ENCODE measurements around the gene LRRC4C.

LRRC4C gene

DNA sequence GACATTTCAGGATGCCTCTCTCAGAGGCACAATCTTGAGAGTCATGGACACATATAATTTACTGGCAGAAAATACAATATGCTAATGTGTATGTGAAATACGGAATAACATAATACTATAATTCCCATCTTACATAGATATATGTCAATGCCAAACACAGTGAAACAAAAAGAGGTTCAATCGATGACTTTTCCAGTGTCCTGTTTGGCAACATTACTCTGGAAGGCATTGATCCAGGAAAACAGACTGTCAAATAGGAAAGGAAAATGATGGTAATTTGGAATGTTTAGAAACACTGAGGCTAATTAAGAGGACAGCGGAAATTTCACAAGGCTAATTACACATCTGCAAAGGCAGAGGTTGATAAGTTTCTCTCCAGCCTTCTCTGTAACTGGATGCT lies 942.3 kb downstream of the LRRC4C start:
- Histone ChIP-seq H3K4me3 (ENCODE audit: low read length) (no peak overlapping the region), H3K9me3 (replicated peaks; ENCODE audit: low read length) (no peaks in the 10 kb centered on the region), H3K36me3 (ENCODE audit: insufficient read depth, low read length) (no peaks in the 10 kb centered on the region), H3K4me2 (ENCODE audit: low read length) (no peak overlapping the region), H3K4me1 (ENCODE audit: control insufficient read depth, insufficient read depth, low read length) (no peaks in the 10 kb centered on the region), H3K9ac (ENCODE audit: low read depth, low read length) (no peak overlapping the region), H3K27me3 (ENCODE audit: control insufficient read depth, insufficient read depth, low read length) (no peaks in the 10 kb centered on the region)

- H3K4me2 ChIP-seq (ENCODE audit: low read length): no peak overlapping the region
- H3K9me3 ChIP-seq (replicated peaks; ENCODE audit: low read length): no peaks in the 10 kb centered on the region
- no peaks in the 10 kb centered on the region for H3K27me3 ChIP-seq (ENCODE audit: control insufficient read depth, insufficient read depth, low read length)
- H3K36me3 ChIP-seq (ENCODE audit: insufficient read depth, low read length): no peaks in the 10 kb centered on the region
- H3K9ac ChIP-seq (ENCODE audit: low read depth, low read length): no peak overlapping the region
- no peak overlapping the region for H3K4me3 ChIP-seq (ENCODE audit: low read length)
- no peaks in the 10 kb centered on the region for H3K4me1 ChIP-seq (ENCODE audit: control insufficient read depth, insufficient read depth, low read length)
Observed at GRCh38 chr11:40514124-40514523, 945.3 kb downstream of the LRRC4C start.

GRCh38 chr11:40513281-40513680 lies 946.2 kb downstream of the LRRC4C start:
- Histone ChIP-seq H3K4me3 (ENCODE audit: low read length) (no peak overlapping the region), H3K4me1 (ENCODE audit: control insufficient read depth, insufficient read depth, low read length) (no peaks in the 10 kb centered on the region), H3K4me2 (ENCODE audit: low read length) (no peak overlapping the region), H3K27me3 (ENCODE audit: control insufficient read depth, insufficient read depth, low read length) (no peaks in the 10 kb centered on the region), H3K36me3 (ENCODE audit: insufficient read depth, low read length) (no peaks in the 10 kb centered on the region), H3K9me3 (replicated peaks; ENCODE audit: low read length) (no peaks in the 10 kb centered on the region), H3K9ac (ENCODE audit: low read depth, low read length) (no peak overlapping the region)

GRCh38 chr11:40508303-40508702 lies 951.1 kb downstream of the LRRC4C start:
- H3K9ac ChIP-seq (ENCODE audit: low read depth, low read length): no peak overlapping the region
- no peak overlapping the region for H3K4me2 ChIP-seq (ENCODE audit: low read length)
- no peak overlapping the region for H3K4me3 ChIP-seq (ENCODE audit: low read length)
- no peaks in the 10 kb centered on the region for H3K4me1 ChIP-seq (ENCODE audit: control insufficient read depth, insufficient read depth, low read length)
- H3K27me3 ChIP-seq (ENCODE audit: control insufficient read depth, insufficient read depth, low read length): no peaks in the 10 kb centered on the region
- H3K36me3 ChIP-seq (ENCODE audit: insufficient read depth, low read length): no peaks in the 10 kb centered on the region
- no peaks in the 10 kb centered on the region for H3K9me3 ChIP-seq (replicated peaks; ENCODE audit: low read length)

DNA sequence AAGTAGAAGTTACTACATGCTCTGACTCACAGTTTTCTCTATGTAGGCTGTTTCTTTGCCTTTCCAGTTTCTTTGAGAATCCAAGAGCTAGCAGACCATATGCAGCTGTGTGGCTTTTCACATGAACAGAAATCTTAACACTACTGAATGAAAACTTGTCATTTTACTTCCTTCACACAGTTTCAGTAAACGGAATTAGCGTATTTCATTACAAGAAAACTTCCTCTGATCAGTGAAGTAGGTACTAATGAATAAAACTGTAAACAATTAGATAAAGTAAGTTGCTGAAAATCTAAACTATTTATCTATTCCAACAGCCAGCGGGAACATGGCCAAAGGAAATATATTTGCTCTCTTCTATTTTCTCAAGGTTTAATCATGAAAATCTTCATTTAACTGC lies 953.2 kb downstream of the LRRC4C start:
- H3K4me1 ChIP-seq (ENCODE audit: control insufficient read depth, insufficient read depth, low read length): no peaks in the 10 kb centered on the region
- no peaks in the 10 kb centered on the region for H3K36me3 ChIP-seq (ENCODE audit: insufficient read depth, low read length)
- no peak overlapping the region for H3K4me3 ChIP-seq (ENCODE audit: low read length)
- H3K9me3 ChIP-seq (replicated peaks; ENCODE audit: low read length): no peaks in the 10 kb centered on the region
- no peak overlapping the region for H3K9ac ChIP-seq (ENCODE audit: low read depth, low read length)
- no peak overlapping the region for H3K4me2 ChIP-seq (ENCODE audit: low read length)
- H3K27me3 ChIP-seq (ENCODE audit: control insufficient read depth, insufficient read depth, low read length): no peaks in the 10 kb centered on the region

DNA sequence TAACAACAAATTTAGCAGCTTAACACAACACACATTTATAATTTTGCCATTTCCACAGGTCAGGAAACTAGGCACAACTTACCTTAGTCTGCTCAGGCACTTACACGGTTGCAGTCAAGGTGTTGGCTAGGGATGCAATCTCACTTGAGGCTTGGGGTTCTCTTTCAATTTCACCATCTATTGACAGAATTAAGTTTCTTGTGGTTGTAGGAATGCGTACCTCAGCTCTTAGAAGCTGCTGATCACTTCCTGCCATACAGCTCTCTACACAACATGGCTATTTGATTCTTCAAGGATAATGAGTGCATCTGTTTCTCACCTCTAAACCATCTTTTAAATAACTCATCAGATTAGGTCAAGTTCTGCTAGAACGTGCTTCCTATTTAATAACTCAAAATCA lies 968.1 kb downstream of the LRRC4C start:
- H3K4me1 ChIP-seq (ENCODE audit: control insufficient read depth, insufficient read depth, low read length): no peaks in the 10 kb centered on the region
- H3K4me3 ChIP-seq (ENCODE audit: low read length): no peak overlapping the region
- no peak overlapping the region for H3K4me2 ChIP-seq (ENCODE audit: low read length)
- no peaks in the 10 kb centered on the region for H3K36me3 ChIP-seq (ENCODE audit: insufficient read depth, low read length)
- no peaks in the 10 kb centered on the region for H3K27me3 ChIP-seq (ENCODE audit: control insufficient read depth, insufficient read depth, low read length)
- H3K9me3 ChIP-seq (replicated peaks; ENCODE audit: low read length): no peaks in the 10 kb centered on the region
- no peak overlapping the region for H3K9ac ChIP-seq (ENCODE audit: low read depth, low read length)

- H3K4me2 ChIP-seq (ENCODE audit: low read length): no peak overlapping the region
- H3K4me1 ChIP-seq (ENCODE audit: control insufficient read depth, insufficient read depth, low read length): no peaks in the 10 kb centered on the region
- H3K4me3 ChIP-seq (ENCODE audit: low read length): no peak overlapping the region
- H3K27me3 ChIP-seq (ENCODE audit: control insufficient read depth, insufficient read depth, low read length): no peaks in the 10 kb centered on the region
- no peak overlapping the region for H3K9ac ChIP-seq (ENCODE audit: low read depth, low read length)
- H3K9me3 ChIP-seq (replicated peaks; ENCODE audit: low read length): no peaks in the 10 kb centered on the region
- H3K36me3 ChIP-seq (ENCODE audit: insufficient read depth, low read length): no peaks in the 10 kb centered on the region
Observed at GRCh38 chr11:40467771-40468170, 991.7 kb downstream of the LRRC4C start.

GRCh38 chr11:40445391-40445790 lies 1014.1 kb downstream of the LRRC4C start:
- Histone ChIP-seq H3K36me3 (ENCODE audit: insufficient read depth, low read length) (no peaks in the 10 kb centered on the region), H3K9me3 (replicated peaks; ENCODE audit: low read length) (no peaks in the 10 kb centered on the region), H3K27me3 (ENCODE audit: control insufficient read depth, insufficient read depth, low read length) (no peaks in the 10 kb centered on the region), H3K4me2 (ENCODE audit: low read length) (no peak overlapping the region), H3K4me3 (ENCODE audit: low read length) (no peak overlapping the region), H3K4me1 (ENCODE audit: control insufficient read depth, insufficient read depth, low read length) (no peaks in the 10 kb centered on the region), H3K9ac (ENCODE audit: low read depth, low read length) (no peak overlapping the region)

DNA sequence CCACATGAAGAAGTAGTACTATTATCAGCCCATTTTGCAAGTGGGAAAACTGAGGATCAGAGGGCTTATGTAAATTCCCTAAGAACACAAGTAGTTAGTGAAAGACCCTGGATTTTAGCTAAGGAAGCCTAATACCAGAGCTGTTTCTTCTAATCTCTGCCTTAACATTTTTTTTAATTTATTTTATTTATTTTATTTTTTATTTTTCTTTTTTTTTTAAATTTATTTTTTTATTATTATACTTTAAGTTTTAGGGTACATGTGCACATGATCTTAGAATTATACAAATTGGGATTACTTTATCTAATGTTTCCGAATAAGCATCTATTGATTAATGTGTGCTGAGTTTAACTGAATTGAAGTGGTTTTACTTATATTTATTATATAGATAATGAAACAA lies 1015.3 kb downstream of the LRRC4C start:
- Histone ChIP-seq H3K9ac (ENCODE audit: low read depth, low read length) (no peak overlapping the region), H3K4me3 (ENCODE audit: low read length) (no peak overlapping the region), H3K27me3 (ENCODE audit: control insufficient read depth, insufficient read depth, low read length) (no peaks in the 10 kb centered on the region), H3K4me1 (ENCODE audit: control insufficient read depth, insufficient read depth, low read length) (no peaks in the 10 kb centered on the region), H3K4me2 (ENCODE audit: low read length) (no peak overlapping the region), H3K9me3 (replicated peaks; ENCODE audit: low read length) (peaks cover 3% of the 10 kb centered on the region), H3K36me3 (ENCODE audit: insufficient read depth, low read length) (no peaks in the 10 kb centered on the region)

DNA sequence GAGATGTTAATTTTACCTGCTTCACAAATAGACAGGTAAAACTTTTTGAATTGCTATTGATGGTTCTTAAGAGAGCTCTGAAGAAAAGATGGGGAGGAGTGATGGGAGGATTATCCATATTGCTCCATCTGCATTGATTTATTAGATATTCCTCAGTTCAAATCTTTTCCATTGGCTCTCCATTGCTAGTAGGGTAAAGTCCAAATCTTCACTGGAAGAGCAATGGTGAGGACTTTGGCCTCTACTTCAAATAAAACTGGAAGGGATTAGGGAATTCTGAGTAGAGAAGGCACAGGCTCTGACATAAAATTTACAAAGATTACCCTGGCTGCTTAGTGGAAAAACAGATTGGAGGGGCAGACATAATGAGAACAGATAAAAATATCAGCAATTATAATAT lies 1024.1 kb downstream of the LRRC4C start:
- Histone ChIP-seq H3K4me1 (ENCODE audit: control insufficient read depth, insufficient read depth, low read length) (no peaks in the 10 kb centered on the region), H3K9me3 (replicated peaks; ENCODE audit: low read length) (peaks cover 3% of the 10 kb centered on the region), H3K4me3 (ENCODE audit: low read length) (no peak overlapping the region), H3K9ac (ENCODE audit: low read depth, low read length) (no peak overlapping the region), H3K4me2 (ENCODE audit: low read length) (no peak overlapping the region), H3K36me3 (ENCODE audit: insufficient read depth, low read length) (no peaks in the 10 kb centered on the region), H3K27me3 (ENCODE audit: control insufficient read depth, insufficient read depth, low read length) (no peaks in the 10 kb centered on the region)

GRCh38 chr11:40434926-40435325 lies 1024.5 kb downstream of the LRRC4C start:
- no peak overlapping the region for H3K9ac ChIP-seq (ENCODE audit: low read depth, low read length)
- H3K27me3 ChIP-seq (ENCODE audit: control insufficient read depth, insufficient read depth, low read length): no peaks in the 10 kb centered on the region
- no peak overlapping the region for H3K4me2 ChIP-seq (ENCODE audit: low read length)
- peaks cover 3% of the 10 kb centered on the region for H3K9me3 ChIP-seq (replicated peaks; ENCODE audit: low read length)
- H3K36me3 ChIP-seq (ENCODE audit: insufficient read depth, low read length): no peaks in the 10 kb centered on the region
- H3K4me1 ChIP-seq (ENCODE audit: control insufficient read depth, insufficient read depth, low read length): no peaks in the 10 kb centered on the region
- H3K4me3 ChIP-seq (ENCODE audit: low read length): no peak overlapping the region

DNA sequence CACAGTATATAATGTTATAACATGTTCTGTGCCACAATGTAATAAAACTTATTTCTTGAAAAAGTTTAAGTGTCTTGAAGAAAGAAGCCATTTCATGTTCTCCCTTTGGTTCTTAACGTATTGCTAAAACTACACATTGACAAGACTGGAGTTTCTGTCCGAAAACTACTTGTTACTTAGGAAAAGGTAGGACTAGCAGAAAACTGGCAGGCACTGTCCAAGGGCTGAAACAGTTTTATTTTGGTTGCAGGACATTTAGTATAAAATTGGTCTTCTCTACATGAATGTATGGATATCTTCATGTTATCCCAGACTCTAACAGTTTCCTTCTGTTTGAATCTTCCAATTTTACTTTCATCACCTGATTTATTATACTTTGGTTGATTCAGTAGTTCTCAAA lies 1027.1 kb downstream of the LRRC4C start:
- H3K4me3 ChIP-seq (ENCODE audit: low read length): no peak overlapping the region
- no peaks in the 10 kb centered on the region for H3K4me1 ChIP-seq (ENCODE audit: control insufficient read depth, insufficient read depth, low read length)

More for the DNA sequence above, 1027.1 kb downstream of the LRRC4C start:
- Histone ChIP-seq H3K4me2 (ENCODE audit: low read length) (no peak overlapping the region), H3K27me3 (ENCODE audit: control insufficient read depth, insufficient read depth, low read length) (no peaks in the 10 kb centered on the region), H3K36me3 (ENCODE audit: insufficient read depth, low read length) (no peaks in the 10 kb centered on the region), H3K9ac (ENCODE audit: low read depth, low read length) (no peak overlapping the region), H3K9me3 (replicated peaks; ENCODE audit: low read length) (no peaks in the 10 kb centered on the region)

Data from skeletal muscle satellite cell (primary cell).